A549 (cell line): Measurements from ENCODE around the gene CRACR2B. TPM values are rescaled to one million over a fixed set of nuclear protein-coding genes. Genes with fewer than 3 reads are reported as not detected.

Experiments
- ATAC-seq, 2 experiments: fragments of 200-7000 bp in 1 of 2; fragments of >200 bp in 1 of 2; cut with Nextera tagmentation in 1 of 2; cut with Tn5 transposase in 1 of 2; 3 replicates each; pipeline versions ENCODE4 v1.8.0 to v1.9.1; 2018 to 2020; ENCODE audit warnings: mild to moderate bottlenecking in 1 of 2, moderate library complexity in 1 of 2
- CTCF ChIA-PET: fragments of 300-600 bp; sonication (Branson Sonifier 250); formaldehyde crosslinking; extraction: SDS; loops from one replicate; lab custom pipeline; 2021; ENCODE audit warnings: antibody characterized with exemption, inconsistent platforms; lab: Yijun Ruan, JAX
- POLR2A ChIA-PET: fragments of 350-600 bp; formaldehyde crosslinking; extraction: SDS; loops from one replicate; lab custom pipeline; 2021; ENCODE audit warnings: antibody characterized with exemption, inconsistent platforms; lab: Yijun Ruan, JAX
- DNase-seq, 2 experiments: peaks; one replicate each; pipeline versions ENCODE4 v3.0.0 to v3.0.0-alpha.2; 2011 to 2016; ENCODE audit warnings: low read depth in 1 of 2, low spot score in 1 of 2
- FAIRE-seq: peaks from 2 replicates; lab custom pipeline; 2011; peaks lifted over from hg19 to GRCh38; lab: Jason Lieb, UNC
- H3K27ac ChIP-seq, 2 experiments: fragments of >200 bp; sonication (Bioruptor Twin); formaldehyde crosslinking; 3 replicates each; pipeline ENCODE4 v1.5.1; 2016 to 2017
- H3K4me1 ChIP-seq: fragments of >200 bp; sonication (Bioruptor Twin); formaldehyde crosslinking; 3 replicates; pipeline ENCODE4 v1.6.1; 2016
- H3K4me2 ChIP-seq: fragments of >200 bp; sonication (Bioruptor Twin); formaldehyde crosslinking; 3 replicates; pipeline ENCODE4 v1.6.1; 2016
- H3K4me3 ChIP-seq: fragments of >200 bp; sonication (Bioruptor Twin); formaldehyde crosslinking; 3 replicates; pipeline ENCODE4 v1.5.1; 2016
- H3K9me3 ChIP-seq: fragments of >200 bp; sonication (Bioruptor Twin); formaldehyde crosslinking; 3 replicates; pipeline ENCODE4 v1.6.1; 2016
- ATOH8 ChIP-seq: fragments of 250-450 bp; sonication (Bioruptor Pico); IDR thresholded peaks from 2 replicates; pipeline ENCODE4 v1.5.0; 2020; ENCODE audit warnings: low read depth, mild to moderate bottlenecking, moderate library complexity
- BCL3 ChIP-seq: fragments of >200 bp; sonication (Bioruptor Twin); formaldehyde crosslinking; IDR thresholded peaks from 3 replicates; pipeline ENCODE4 v1.6.1; 2016
- CBX8 ChIP-seq: fragments of 200-600 bp; sonication (generic); IDR thresholded peaks from 2 replicates; pipeline ENCODE4 v1.6.1; 2016
- CHD4 ChIP-seq: fragments of 200-600 bp; sonication (generic); IDR thresholded peaks from 2 replicates; pipeline ENCODE4 v1.6.1; 2016; ENCODE audit warnings: antibody characterized with exemption, mild to moderate bottlenecking, borderline replicate concordance
- CTCF ChIP-seq: fragments of >200 bp; sonication (Bioruptor Twin); formaldehyde crosslinking; IDR thresholded peaks from 3 replicates; pipeline ENCODE4 v1.5.1; 2016
- ESRRA ChIP-seq: fragments of 150-350 bp; IDR thresholded peaks from 2 replicates; pipeline ENCODE4 v1.6.1; 2014; ENCODE audit warnings: mild to moderate bottlenecking, low read length, borderline replicate concordance
- FOXS1 ChIP-seq: fragments of 250-450 bp; sonication (Bioruptor Pico); IDR thresholded peaks from 2 replicates; pipeline ENCODE4 v1.5.0; 2020; ENCODE audit warnings: mild to moderate bottlenecking, moderate library complexity
- HMGXB4 ChIP-seq: fragments of 250-450 bp; sonication (Bioruptor Pico); IDR thresholded peaks from 2 replicates; pipeline ENCODE4 v1.5.0; 2021; ENCODE audit warnings: mild to moderate bottlenecking, moderate library complexity, borderline replicate concordance
- HOXA7 ChIP-seq: fragments of 250-450 bp; sonication (Bioruptor Pico); IDR thresholded peaks from 2 replicates; pipeline ENCODE4 v1.5.0; 2020; ENCODE audit warnings: mild to moderate bottlenecking, moderate library complexity
- JUN ChIP-seq, 2 experiments: fragments of >200 bp; sonication (Bioruptor Twin); formaldehyde crosslinking; IDR thresholded peaks; 2 replicates in 1 of 2; 3 replicates in 1 of 2; pipeline ENCODE4 v1.6.1; 2016 to 2017
- KDM1A ChIP-seq: fragments of 200-600 bp; sonication (generic); IDR thresholded peaks from 2 replicates; pipeline ENCODE4 v1.6.1; 2016; ENCODE audit warnings: low read depth, mild to moderate bottlenecking
- MAX ChIP-seq: IDR thresholded peaks from 2 replicates; pipeline ENCODE4 v1.6.1; 2012
- MYC ChIP-seq: IDR thresholded peaks from 2 replicates; pipeline ENCODE4 v1.6.1; 2012; ENCODE audit warnings: mild to moderate bottlenecking, inconsistent platforms, low read length, improper control_type of control experiment, borderline replicate concordance
- NPAS2 ChIP-seq: fragments of 250-450 bp; sonication (Bioruptor Pico); IDR thresholded peaks from 2 replicates; pipeline ENCODE4 v1.8.0; 2022; ENCODE audit warnings: mild to moderate bottlenecking, moderate library complexity, borderline replicate concordance
- NR3C1 ChIP-seq: fragments of >200 bp; sonication (Bioruptor Twin); formaldehyde crosslinking; IDR thresholded peaks from 3 replicates; pipeline ENCODE4 v1.6.1; 2017
- PHF8 ChIP-seq: fragments of 200-600 bp; sonication (generic); IDR thresholded peaks from 2 replicates; pipeline ENCODE4 v1.6.1; 2016; ENCODE audit warnings: low read depth, mild to moderate bottlenecking, antibody characterized with exemption, moderate library complexity, borderline replicate concordance
- RARB ChIP-seq: fragments of 250-450 bp; sonication (Bioruptor Pico); IDR thresholded peaks from 2 replicates; pipeline ENCODE4 v1.8.0; 2021; ENCODE audit warnings: mild to moderate bottlenecking, moderate library complexity
- REST ChIP-seq: fragments of 200-600 bp; sonication (generic); IDR thresholded peaks from 2 replicates; pipeline ENCODE4 v1.6.1; 2016; ENCODE audit warnings: antibody characterized with exemption, mild to moderate bottlenecking, moderate library complexity
- SMC3 ChIP-seq: fragments of >200 bp; sonication (Bioruptor Twin); formaldehyde crosslinking; IDR thresholded peaks from 3 replicates; pipeline ENCODE4 v1.6.1; 2018; ENCODE audit warnings: inconsistent platforms
- ZC3H11A ChIP-seq: fragments of 450-650 bp; IDR thresholded peaks from 2 replicates; pipeline ENCODE4 v1.6.1; 2014; ENCODE audit warnings: antibody characterized with exemption, mild to moderate bottlenecking
- ZNF302 ChIP-seq: fragments of 250-450 bp; sonication (Bioruptor Pico); IDR thresholded peaks from 2 replicates; pipeline ENCODE4 v1.9.0; 2021; ENCODE audit warnings: inconsistent platforms, mild to moderate bottlenecking, moderate library complexity
- ZSCAN20 ChIP-seq: fragments of 250-450 bp; sonication (Bioruptor Pico); IDR thresholded peaks from 2 replicates; pipeline ENCODE4 v1.8.0; 2022; ENCODE audit warnings: mild to moderate bottlenecking, moderate library complexity
- WGBS: methylation state at CpG from one replicate; pipeline ENCODE4 v1.1.6; 2017; ENCODE audit errors: missing lambda C conversion rate; 5-methylcytosine and 5-hydroxymethylcytosine counted together
- polyA plus RNA-seq, 4 experiments: library from polyadenylated mRNA; depleted of rRNA in 3 of 4; stranded (reverse); fragments of >200 nt; fragmentation: RNase III in 1 of 4; extraction: RNeasy Plus Mini Kit Qiagen cat#74134 plus additional on column Dnase treatment in 1 of 4; gene quantifications; 2 replicates in 3 of 4; 3 replicates in 1 of 4; pipeline ENCODE4 v1.2.3, GENCODE V29; 2011 to 2017
- TF ChIP-seq, protein P1 (sequence below): IDR thresholded peaks from 2 replicates; pipeline ENCODE4 v1.6.1; 2012
- TF ChIP-seq, protein P2 (sequence below): fragments of >200 bp; sonication (Bioruptor Twin); formaldehyde crosslinking; IDR thresholded peaks from 2 replicates; pipeline ENCODE4 v1.6.1; 2016

CRACR2B gene
- polyA plus RNA-seq, 2 of the 4 experiments (the other 2 are of a cell fraction) = 1.2 to 3.0 TPM

- TF ChIP-seq REST (no peak), ZSCAN20 (CRISPR knock-in tag) (no peak), CBX8 (no peak), KDM1A (no peak), JUN (IDR thresholded peaks at IDR 0.05) (no peak)
Observed at GRCh38 chr11:796565-797295, 31.0 kb upstream of the CRACR2B start (continued).

DNA sequence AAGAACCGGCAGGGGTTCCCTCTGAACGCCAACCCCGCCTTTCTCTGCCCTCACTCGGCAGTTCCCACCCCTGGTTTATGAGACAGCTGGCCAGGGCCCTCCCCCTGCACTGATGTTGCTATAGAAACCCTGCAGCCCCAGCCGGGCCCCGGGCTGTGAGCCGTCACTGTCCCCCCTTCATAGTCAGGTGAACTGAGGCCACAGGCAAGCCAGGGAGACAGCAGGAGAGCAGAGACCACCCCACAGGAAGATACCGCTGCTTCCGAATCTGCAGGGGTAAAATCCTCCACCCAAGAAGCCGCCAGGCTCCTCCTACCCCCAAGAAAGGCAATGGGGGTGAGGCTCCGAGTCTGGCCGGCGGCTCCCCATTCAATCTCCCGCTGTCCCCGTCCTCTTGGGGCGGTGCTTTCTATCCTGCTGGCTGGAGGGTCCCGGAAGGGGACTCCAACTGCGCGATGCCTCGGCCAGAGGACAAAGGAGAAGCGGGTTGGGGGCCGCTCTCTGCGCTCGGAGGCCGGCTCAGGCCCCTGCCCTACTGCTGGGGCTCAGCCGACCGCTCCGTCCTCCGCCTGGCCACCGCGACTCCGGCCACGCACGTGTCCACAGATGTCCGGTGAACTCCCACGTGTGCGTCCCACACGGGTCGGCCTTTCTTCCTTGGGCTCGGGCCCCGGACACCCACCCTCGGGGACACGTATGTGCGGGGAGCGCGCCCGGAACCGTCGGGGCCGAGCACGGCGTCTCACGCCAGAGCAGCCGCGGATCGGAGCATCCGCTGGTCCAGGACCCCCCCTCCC lies 30.2 kb upstream of the CRACR2B start:
- H3K9me3 ChIP-seq = no peaks in the 10 kb centered on the region
- CTCF ChIA-PET = interaction anchor here (0.6 to 2.1 kb wide), 2 partner anchors 14 to 452 kb away, joined by 3 to 13 read pairs; no protein-coding TSS in a partner anchor
- peaks cover 28% of the 10 kb centered on the region for H3K4me1 ChIP-seq
- FAIRE-seq (no peak), DNase-seq (peak; percentile 69 to 80), ATAC-seq (peak; percentile 45 to 67)
- H3K27ac ChIP-seq = peak overlapping the region; percentile 76 to 99
- POLR2A ChIA-PET = interaction anchor here (0.7 to 1.5 kb wide), 5 partner anchors 11 to 96 kb away, joined by 3 to 6 read pairs (median 3); partner anchors contain the start of genes PNPLA2 and RPLP2
- under 1% methylated on average over 22 of the region's 57 CpGs for WGBS
- peak overlapping the region; percentile 90 for H3K4me2 ChIP-seq
- H3K4me3 ChIP-seq = peak overlapping the region; percentile 66
- TF ChIP-seq RARB (no peak), MAX (peak; percentile 62; the same call in 1 of the 2 replicates), ESRRA (no peak), SMC3 (no peak), FOXS1 (CRISPR knock-in tag) (no peak), NR3C1 (no peak), MYC (no peak; the same call in 1 of the 2 replicates), ZNF302 (CRISPR knock-in tag) (no peak), ZC3H11A (no peak), CTCF (no peak), HOXA7 (CRISPR knock-in tag) (no peak), BCL3 (no peak), PHF8 (peak; percentile 36; the same call in 1 of the 2 replicates), KDM1A (no peak), HMGXB4 (no peak), NPAS2 (no peak), ATOH8 (CRISPR knock-in tag) (no peak), CHD4 (no peak)
- TF ChIP-seq, protein P1, sequence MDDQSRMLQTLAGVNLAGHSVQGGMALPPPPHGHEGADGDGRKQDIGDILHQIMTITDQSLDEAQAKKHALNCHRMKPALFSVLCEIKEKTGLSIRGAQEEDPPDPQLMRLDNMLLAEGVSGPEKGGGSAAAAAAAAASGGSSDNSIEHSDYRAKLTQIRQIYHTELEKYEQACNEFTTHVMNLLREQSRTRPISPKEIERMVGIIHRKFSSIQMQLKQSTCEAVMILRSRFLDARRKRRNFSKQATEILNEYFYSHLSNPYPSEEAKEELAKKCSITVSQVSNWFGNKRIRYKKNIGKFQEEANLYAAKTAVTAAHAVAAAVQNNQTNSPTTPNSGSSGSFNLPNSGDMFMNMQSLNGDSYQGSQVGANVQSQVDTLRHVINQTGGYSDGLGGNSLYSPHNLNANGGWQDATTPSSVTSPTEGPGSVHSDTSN = 0 out of 2 replicates have a peak, but pooled peaks have one; percentile 19
- TF ChIP-seq, protein P2, sequence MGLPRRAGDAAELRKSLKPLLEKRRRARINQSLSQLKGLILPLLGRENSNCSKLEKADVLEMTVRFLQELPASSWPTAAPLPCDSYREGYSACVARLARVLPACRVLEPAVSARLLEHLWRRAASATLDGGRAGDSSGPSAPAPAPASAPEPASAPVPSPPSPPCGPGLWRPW = no peak
